Right renal pelvis (tissue), 4 donors: ENCODE results near the gene LCT. TPM values are rescaled to one million over a fixed set of nuclear protein-coding genes. Genes with fewer than 3 reads are reported as not detected.
"Not testable (repeated sequence)": the region's sequence is repeated elsewhere in the genome, so short reads cannot be mapped to it uniquely, and the experiment has no call there.

Experiments used
- DNase-seq, 4 donors: peaks; one replicate each; pipeline ENCODE4 v3.0.0-alpha.2; 2013; ENCODE audit warnings: low read depth in 4 of 4, low spot score in 3 of 4, missing footprints in 1 of 4
- polyA plus RNA-seq, 4 donors: library from polyadenylated mRNA; unstranded; fragments of 120-200 nt; gene quantifications; one replicate each; pipeline ENCODE4 v1.2.1, GENCODE V29; 2013; ENCODE audit not compliant: insufficient read length in 4 of 4

Gene LCT
- polyA plus RNA-seq, 4 donors: 0.03 TPM; not detected in 3

DNA sequence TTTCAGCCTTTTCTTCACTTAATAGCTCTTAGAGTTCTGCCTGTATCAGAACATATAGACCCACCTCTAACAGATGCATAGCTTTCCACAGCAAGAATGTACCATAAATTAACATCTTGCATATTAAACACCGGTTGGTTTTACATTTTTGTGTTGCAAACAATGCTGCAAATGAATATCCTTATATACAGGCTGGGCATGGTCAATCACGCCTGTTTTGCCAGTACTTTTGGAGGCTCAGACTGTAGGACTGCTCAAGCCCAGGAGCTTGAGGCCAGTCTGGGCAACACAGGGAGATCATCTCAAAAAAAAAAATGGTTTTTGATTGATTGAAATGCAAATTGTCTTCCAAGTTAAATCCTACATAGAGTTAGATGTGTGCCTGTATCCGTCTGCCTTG is 1.5 kb upstream of the LCT start:
- no peak for DNase-seq

DNA sequence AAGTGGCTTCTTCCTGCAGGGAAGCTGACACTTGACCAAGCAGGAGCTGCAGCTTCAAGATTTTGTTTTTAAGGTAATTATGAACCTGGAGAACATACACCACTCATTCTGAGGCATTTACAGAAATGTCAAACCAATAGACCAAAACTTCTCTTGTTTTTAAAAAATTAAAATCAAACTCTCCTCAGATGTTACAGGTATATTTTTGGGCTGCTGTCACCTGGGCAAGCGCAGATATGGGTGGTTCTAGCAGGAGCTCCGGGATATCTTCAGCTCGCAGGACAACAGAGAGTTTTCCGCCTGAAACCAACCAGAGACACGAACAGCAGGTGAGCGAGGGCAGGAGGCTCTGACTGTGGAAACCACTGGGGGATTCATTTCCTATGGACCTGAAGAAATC is 4.1 kb downstream of the LCT start:
- DNase-seq: no peak

DNA sequence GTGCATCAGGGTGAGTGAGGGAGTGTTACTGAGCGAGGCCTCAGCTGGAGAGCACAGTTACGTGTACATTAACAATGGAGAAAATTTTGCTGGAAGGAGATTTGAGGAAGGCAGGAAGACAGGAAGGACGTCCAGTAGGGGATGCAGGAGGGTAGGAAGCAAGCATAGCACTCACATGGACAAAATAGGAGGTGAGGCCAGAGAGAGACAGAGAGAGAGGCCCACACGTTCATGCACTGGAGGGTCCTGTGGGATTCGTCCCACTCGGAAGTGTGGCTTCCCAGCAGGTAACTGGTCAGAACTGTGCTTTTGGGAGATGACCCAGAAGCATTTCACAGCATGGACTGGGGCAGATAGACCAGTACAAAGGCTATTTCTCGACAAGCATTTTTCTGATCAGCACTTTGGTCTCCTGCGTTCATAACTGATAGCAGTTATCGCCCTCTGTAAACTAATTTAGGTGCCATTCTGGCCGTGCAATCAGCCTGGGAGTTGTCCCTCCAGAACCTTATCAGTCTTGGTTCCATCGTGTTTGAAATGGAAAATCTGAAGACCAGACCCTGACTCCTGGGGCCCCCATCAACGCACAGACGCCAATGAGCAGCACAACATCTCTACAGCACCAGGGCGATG is 5.7 kb downstream of the LCT start:
- DNase-seq: no peak

DNA sequence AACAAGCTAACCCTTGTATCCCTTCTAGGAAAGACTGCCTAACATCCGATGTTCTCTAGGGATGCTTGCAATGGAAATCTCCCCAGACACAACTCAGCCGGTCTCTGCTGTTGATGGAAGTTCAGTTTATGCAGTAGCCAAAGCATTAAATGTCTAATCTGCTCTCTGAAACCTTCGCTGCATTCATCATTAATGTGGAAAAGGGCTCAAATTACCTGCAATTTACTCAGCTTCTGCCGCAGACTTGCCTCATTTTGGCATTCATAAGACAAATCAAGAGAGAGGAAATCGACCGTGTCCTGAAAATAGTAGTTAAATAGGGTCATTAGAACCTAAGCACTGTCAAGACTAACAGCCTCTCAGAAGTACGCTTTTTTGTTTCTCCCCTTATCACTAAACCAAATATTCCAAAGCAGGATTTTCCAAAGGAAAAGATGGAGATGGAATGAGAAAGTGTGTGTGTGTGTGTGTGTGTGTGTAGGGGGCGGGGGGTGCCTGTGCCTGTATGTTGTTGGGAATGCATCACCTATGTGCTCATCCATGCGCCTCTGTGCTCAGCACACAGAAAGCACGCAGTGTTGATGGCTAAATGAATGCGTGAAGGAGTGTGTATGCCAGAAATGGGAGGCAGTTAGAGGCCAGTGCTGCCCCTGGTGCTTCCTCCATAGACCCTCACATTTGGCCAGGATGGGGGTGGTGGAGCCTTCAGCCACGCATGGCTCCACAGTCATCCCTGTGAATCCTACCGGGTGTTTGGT is 7.4 kb downstream of the LCT start:
- no peak for DNase-seq

DNA sequence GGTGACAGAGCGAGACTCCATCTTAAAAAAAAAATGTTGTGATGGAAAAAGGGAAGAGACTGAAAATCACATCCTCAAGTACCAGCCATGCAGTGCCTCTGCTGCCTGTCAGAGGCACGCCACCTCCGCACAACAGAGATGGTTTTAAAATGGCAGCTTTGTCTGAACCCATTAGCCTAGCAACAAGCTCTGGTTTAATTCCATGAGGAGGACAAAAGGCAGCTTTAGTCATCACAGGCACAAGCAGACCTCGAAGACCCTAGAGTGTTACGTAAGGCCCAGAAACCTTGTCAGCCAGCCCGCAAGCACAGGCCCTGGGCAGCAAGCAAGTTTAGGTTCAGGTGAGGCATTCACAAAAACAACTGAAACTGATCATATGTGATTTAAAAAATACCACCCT is 10.4 kb downstream of the LCT start:
- no peak for DNase-seq

DNA sequence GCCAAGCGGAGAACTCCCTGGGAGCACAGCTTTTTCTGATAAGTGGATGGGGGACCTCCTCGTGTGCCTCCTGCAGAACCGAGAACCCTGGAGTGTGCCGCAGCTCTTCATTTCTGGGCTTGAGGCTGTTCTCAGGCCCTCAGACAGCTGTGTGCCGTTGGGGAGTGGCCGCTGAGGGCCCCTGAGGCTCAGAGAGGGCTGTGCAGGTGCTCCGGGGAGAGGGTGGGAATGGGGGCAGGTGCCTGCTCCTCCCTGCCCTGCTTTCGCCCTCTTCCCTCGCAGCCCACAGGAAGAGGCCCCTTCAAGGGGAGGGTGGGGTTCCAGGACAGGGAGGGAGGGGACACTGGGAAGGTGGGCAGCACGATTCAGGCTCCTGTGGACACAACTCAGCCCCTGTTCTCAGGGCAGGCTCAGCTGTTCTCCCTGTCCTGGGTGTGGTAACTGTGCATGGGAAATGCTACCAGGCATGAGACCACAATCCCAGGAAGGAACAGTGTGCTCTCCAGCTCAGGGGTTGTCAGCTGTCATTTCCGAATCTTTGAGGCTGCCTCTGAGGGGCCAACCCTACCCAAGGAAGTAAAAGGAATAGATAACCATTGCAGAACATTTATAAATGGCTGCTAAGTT is 11.3 kb downstream of the LCT start:
- no peak for DNase-seq

DNA sequence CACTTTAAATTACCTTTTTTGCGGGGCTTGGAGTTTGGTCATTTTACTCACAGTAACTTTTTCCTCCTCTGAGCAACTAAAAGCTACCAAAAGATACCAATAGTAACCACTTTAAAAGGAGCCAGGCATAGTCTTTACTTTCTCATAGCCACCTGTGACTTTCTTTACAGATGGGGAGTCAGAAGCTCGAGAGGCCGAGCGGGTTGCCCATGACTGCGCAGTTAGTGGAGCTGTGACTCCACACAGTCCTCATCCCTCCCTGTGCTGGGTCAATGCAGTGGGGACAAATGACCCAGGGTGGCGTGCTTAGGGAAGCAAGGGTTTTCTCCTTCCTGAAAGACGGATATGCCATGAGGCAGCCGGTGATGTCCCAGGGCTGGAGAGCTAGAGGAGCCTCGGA is 11.9 kb downstream of the LCT start:
- DNase-seq: no peak

DNA sequence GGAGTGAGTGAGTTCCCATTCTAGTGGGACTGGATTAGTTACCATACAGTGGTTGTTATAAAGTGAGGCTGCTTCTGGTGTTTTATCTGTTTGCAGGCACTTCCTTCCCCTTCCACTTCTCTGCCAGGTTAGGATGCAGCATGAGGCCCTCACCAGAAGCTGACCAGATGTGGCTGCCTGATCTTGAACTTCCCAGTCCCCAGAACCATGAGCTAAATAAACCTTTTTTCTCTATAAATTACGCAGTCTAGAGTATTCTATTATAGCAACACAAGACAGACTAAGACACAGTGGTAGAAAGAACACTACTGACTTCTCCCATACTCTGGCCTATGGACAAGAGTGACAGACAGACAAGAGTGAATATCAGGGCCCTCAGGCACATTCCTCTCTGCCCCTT is 14.1 kb downstream of the LCT start:
- DNase-seq: no peak

DNA sequence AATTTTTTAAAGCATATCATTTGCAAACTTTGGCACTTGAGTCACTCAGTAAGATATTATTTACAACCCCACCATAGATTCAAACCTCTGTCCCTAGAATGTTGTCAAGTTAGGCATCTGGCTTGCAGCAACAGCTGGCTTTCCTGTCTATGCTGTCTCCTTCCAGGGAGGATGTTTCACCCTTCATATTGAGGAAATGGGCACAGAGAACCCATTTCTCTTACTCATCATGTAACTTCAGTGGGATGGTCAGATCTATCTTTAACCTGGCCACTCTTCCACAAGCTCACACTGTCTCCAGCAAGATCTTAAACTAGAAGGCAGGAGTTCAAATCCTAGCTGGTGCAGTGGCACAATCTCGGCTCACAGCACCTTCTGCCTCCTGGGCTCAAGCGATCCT is 15.8 kb downstream of the LCT start:
- no peak for DNase-seq

DNA sequence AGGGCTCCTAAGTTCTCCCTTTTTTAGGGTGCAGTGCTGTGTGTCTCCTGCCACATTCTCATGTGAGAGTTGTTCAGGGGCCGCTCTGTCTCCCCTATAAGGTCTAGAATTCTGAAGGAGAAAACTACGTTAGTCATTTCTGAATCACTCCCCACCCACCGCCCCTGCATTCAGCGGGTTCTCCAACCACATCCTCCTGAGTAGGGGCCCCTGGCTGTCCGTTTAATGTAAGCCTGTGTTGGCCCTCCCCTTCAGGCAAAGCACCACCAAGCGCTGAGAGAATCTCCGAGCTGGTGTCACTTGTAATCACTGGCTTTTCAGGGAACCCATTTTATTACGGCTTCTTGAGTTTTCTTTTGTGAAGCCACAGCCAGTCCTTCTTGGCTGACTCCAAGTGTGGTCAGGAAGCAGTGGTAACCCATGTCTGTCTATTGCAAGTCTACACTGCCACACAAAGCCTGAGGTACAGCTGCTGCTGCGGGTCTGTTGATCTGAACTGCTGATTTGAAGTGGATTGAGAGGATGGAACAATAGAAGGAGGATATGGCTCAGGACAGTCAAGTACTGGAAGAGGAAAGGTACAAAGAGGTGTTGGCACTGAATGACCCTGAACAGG is 16.9 kb downstream of the LCT start:
- no peak for DNase-seq

DNA sequence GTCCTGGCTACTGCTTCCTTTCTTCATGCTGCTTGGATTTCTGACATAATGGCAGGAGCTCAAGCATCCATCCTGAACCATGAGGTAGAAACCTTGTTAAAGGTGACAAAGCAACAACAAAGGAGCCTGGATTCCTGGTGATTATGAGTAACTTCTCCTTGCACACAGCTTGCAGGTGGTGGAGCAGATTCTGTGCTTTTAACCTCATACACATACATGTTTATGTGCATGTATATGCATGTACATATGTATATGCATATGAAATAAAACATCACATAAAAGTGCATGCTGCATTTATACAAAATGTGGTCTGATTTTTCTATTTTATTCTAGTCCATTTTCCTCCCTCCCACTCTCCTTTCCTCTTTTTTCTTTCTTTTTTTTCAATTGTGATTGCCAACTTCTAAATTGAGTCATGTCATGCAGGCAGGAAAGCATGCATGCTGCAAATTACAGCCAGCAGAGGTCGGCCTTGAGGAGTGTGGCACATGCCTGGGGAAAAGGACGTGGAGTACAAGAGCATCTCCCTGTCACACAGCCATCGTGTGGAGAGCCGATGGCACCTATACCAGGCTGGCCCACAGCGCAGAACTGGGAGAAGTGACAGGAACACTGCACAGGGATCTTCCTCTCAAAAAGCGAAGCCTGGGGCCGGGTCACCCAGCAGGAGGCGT is 17.9 kb downstream of the LCT start:
- no peak for DNase-seq

DNA sequence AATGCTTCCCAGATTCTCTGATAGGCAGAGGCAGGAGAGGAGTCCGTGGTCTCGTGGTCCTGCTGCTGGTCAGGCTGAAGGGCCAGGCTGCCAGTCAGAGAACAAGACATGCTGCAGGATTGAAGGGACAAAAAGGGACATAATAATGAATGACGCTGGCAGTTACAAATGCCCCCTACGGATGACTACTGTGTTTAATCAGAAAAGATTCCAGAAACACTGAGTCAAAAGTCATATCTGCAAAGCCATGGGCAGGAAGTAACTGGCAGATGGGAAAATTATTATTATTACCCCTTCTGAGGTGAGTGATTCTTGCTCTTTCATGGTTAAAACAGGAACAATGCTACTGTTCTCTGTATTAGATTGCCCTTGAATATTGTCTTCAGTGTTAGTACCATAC is 19.0 kb downstream of the LCT start:
- DNase-seq: no peak

DNA sequence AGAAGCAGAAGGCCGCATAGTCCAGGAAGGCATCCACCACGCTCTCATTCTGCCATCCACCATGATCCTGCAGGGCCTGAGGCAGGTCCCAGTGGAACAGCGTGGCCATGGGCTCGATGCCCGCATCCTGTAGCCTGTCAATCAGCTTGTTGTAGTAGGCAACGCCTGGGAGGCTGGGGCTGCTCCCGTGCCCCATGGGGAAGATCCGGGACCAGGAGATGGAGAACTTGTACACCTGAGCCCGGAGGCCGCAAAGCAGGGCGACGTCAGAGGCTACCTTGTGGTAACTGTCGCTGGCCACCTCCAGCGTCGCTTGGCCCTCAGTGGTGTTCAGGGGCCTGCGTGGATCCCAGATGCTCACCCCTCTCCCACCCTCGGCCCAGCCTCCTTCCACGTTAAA is 19.5 kb downstream of the LCT start:
- no peak for DNase-seq

DNA sequence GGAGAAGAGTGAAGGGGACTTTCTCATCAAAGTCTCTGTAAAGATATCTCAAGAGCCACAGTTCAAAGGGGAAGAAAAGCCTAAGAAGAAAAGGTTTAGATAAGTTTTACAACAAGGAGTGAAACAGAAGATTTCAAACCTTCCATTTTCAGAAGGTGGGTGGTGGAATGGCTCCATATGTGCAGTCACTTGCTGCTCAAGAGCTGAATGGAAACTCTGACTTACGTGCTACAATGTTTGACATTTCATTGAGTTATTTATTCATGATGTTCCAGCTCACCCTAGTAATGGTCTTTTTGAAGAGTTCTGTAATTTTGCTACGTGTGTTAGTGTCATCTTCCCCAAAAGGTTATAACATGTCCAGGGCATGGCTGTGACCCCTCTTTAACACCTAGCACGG is 21.7 kb downstream of the LCT start:
- no peak for DNase-seq

DNA sequence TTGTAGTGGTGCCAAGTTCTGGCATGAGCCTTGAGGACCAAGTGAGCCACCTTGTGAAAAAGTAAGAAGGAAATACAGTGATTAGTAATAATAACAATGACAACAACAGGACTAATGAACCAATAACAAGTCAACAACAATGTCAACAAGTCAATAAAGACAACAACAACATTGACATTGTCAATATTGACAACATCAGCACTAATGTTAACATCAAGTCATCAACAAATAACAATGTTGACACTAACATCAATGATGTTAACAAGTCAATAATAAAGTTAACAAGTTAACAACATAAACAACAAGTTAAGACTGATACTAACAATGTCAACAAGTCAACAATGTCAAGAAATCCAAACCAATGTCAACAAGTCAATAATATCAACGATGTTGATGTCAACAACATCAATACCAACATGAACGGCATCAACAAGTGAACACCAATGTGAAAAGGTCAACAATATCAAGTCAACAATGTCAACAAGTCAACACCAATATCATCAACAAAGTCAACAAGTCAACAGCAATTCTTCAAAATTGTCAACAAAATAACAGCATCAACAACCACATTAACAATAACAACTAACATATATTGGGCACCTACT is 24.0 kb downstream of the LCT start:
- DNase-seq: no peak

DNA sequence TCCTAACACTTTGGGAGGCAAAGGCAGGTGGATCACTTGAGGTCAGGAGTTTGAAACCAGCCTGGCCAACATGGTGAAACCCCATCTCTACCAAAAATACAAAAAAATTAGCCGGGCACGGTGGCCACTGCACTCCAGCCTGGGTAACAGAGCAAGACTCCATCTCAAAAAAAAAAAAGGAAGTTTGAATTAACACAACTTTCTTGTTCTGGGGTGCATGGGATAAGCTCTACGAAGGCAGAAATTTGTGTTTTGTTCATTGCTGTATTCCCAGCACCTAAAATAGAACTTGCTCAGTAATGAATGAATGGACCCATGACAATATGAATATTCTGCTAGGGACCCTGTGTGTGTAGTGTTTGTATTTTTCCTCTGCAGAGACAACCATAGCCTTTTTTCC is 29.1 kb downstream of the LCT start:
- not testable (repeated sequence) for DNase-seq

DNA sequence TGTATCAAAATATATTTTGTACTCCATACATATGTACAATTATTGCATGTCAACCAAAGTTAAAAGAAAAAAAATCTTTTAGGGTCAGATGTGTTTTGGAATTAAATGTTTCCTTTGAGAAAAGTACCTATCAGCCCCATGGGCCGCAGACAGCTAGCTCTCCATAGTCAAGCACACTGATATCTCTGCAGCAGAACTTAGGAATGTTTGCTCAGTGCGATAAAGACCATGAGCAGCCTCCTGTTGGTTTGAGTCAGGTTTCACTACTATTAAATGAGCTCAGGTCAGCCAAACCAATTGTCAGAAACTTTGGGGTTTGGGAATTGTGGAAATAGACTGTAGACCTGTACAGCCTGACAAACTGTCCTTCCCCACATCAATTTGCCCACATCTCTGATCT is 33.7 kb downstream of the LCT start:
- DNase-seq: no peak

DNA sequence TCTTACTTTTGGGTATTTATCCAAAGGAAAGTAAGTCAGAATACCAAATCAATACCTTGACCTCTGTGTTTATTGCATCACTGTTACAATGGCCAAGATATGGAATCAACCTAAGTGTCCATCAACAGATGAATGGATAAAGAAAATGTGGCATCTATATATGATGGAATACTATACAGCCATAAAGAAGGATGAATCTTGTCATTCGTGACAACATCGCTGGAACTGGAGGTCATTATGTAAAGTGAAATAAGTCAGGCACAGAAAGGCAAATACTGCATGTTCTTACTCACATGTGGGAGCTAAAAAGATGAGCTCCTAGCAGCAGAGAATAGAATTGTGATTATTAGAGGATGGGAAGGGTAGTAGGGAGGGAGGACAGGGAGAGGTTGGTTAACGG is 34.6 kb downstream of the LCT start:
- no peak for DNase-seq

DNA sequence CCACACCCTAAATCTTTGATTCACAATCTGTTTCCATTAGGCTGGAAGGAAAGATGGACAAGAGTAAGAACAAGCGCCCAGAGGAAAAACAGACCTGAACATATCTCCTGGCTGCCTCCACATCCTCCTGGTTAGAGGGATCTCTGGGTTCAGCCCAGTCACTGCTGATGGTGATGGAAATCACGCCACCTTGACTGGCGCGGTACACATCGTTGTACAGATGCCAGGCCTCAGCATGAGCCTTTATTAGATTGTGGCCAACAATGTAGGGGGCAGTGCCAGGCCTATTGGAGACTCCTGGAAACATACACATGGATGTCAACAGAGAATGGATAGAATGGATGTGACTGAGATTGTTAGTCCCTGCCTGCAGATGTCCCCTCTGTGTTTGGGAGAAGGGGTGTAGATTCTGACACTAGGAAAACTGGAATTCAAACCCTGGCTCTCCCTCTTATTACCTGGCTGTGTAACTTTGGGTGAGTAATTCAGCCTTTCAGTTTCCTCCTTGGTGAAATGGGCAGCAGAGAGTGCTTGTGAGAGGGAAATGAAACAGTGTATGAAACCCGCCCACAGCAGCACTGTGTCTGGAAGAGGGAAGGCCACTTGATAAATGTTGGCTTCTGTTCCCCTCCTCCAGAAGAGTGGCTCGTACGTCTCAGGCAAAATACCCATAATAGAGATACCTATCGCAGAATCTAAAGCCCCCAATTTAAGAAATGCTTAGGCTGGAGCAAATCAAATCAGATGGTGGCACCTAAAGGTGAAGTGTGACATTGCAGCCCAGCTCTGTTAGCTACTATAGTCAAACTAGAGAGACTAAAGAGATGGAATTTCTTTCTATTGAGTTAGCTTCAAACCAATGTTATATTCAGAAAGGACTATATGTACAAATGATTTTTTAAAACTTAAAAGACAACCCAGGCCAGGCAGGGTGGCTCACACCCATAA is 36.2 kb downstream of the LCT start:
- no peak for DNase-seq

DNA sequence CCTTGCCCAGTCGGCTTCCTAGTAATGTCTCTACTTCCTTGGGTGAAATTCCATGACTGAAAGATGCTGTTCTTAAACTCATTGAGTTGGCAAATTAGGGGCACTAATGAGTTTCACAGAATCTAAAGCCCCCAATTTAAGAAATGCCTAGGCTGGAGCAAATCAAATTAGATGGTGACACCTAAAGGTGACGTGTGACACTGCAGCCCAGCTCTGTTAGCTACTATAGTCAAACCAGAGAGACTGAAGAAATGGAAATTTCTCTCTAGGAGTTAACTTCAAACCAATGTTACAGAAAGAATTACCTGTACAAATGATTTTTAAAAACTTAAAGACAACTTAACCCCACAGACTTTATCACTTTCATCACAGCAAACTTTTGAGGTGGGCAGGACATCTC is 37.2 kb downstream of the LCT start:
- no peak for DNase-seq
